ENCODE data around the gene CHD9. TPM values are rescaled to one million over a fixed set of nuclear protein-coding genes. Genes with fewer than 3 reads are reported as not detected.

Gene CHD9
- total RNA-seq, 4 donors from 2014 or later = 37.4 to 112 (median 64.4) TPM

DNA sequence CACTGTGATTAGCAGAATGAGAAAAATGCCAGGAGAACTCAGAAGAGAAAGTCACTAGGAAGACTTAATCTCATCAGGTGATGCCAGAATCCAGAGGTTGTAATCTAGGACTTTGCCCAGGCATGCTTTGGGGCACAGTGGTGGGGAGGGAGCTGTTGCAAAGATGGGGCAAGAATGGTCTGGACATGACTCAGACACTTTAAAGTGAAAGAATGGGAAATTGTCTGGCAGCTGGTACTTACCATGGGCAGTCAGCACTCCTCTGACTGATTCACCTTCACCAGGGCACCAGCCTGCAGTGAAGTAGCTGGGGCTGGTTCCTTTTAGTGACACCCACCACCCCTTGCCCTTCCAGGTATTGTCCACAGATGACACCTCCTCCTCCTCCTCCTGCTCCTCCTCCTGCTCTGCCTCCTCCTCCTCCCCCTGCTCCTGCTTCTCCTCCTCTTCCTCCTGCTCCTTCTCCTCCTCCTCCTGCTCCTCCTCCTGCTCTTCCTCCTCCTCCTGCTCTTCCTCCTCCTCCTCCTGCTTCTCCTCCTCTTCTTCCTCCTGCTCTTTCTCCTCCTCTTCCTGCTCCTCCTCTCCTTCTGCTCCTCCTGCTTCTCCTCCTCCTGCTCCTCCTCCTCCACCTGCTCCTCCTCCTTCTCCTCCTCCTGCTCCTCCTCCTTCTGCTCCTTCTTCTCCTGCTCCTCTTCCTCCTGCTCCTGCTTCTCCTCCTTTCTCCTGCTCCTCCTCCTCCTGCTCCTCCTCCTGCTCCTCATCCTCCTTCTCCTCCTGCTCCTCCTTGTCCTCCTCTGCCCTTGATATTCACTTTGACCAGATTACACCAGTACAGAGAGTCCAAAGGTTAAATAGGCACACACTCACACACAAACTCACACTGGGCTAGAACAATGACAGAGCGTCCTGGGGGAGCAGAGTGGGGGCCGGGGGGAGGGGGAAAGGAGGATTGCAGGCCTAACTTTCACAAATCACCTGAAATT lies 2.0 kb upstream of the CHD9 start, which contains the start of gene CHD9NB:
CHD9NB (minus strand) TSS at position 379 of the 983 bp plus-strand sequence. CDS start 8,739 bp downstream, outside the sequence.
- 71% methylated on average over 2 of the region's 2 CpGs; no CpG with 5 or more reads in 1 of the 2 donors for WGBS, 2 donors (ENCODE audit: low coverage in 1 of 2)
- in situ Hi-C loops (cut with MboI; ENCODE audit: low pct_ligation_motif_present in 1 of 4, low pct_unique_long_range_greater_than_20kb in 1 of 4, low sequenced_read_pairs in 3 of 4) = loop anchor here (10.0 to 25.0 kb wide), 4 partner anchors 92 to 159 kb away; no protein-coding TSS in a partner anchor
- Histone ChIP-seq H3K36me3 (no peaks in the 10 kb centered on the region), H3K27me3 (no peaks in the 10 kb centered on the region), H3K4me1 (peaks cover 22 to 52% (median 40%) of the 10 kb centered on the region in 4 donors), H3K4me3 (peak within 1 kb of the TSS in 1 of 4 donors; percentile 18), H3K9me3 (no peaks in the 10 kb centered on the region), H3K27ac (peak within 1 kb of the TSS; percentile 59 to 87 (median 64))
- intact Hi-C loops (cut with DNase I; ENCODE audit: low total_unique reads) = no loop called here
- TF ChIP-seq EP300 (IDR thresholded peaks at IDR 0.05; ENCODE audit: low read depth) (no peak), CTCF (IDR thresholded peaks at IDR 0.05) (no peak), POLR2AphosphoS5 (IDR thresholded peaks at IDR 0.05) (peak in 2 of 3 donors; percentile 40 to 70), POLR2A (IDR thresholded peaks at IDR 0.05) (no peak)
- peak; percentile 75 for DNase-seq

DNA sequence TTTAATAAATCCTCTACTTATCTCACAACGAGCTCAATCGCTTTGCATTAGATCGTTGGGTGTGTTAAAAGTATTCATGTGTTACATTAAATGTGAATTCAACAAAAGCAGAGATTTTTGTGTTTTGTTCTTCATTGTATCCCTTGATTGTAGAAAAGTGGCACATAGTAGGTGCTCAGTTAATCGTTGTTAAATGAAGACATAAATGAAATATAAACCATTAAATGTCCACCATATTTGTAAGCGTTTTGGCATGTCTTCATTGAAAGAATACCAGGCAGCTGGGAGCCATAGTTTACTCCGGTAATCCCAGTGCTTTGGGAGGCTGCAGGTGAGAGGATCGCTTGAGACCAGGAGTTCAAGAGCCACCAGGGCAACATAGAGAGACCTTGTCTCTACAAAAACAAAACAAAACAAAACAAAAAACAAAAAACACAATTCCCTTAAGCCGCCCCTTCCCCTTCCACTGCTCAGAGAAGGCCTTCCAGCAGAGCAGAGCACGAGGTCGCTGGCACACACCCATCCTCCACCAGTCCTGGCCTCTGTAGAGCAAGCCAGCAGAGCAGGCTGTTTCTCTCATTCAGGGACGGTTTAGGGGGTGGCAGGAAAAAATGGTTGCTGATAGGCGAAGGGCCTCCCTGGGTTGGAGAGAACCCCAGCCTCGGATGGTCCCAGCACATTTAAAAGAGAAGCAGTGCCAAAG lies 673 bp upstream of the CHD9 start:
- TF ChIP-seq EP300 (IDR thresholded peaks at IDR 0.05; ENCODE audit: low read depth) (no peak), CTCF (IDR thresholded peaks at IDR 0.05) (no peak), POLR2A (IDR thresholded peaks at IDR 0.05) (no peak), POLR2AphosphoS5 (IDR thresholded peaks at IDR 0.05) (no peak)
- H3K9me3 ChIP-seq = no peaks in the 10 kb centered on the region
- H3K36me3 ChIP-seq = no peaks in the 10 kb centered on the region
- H3K4me1 ChIP-seq = peaks cover 22 to 48% (median 33%) of the 10 kb centered on the region in 4 donors
- DNase-seq = peak; percentile 52
- H3K27me3 ChIP-seq = no peaks in the 10 kb centered on the region
- WGBS, 2 donors (ENCODE audit: low coverage in 1 of 2) = 46 to 52% methylated on average over 13 of the region's 13 CpGs
- peak overlapping the region in 3 of 4 donors; percentile 43 to 72 (median 62) for H3K4me3 ChIP-seq
- in situ Hi-C loops (cut with MboI; ENCODE audit: low pct_ligation_motif_present in 1 of 4, low pct_unique_long_range_greater_than_20kb in 1 of 4, low sequenced_read_pairs in 3 of 4) = loop anchor here (10.0 to 25.0 kb wide), 4 partner anchors 91 to 158 kb away; no protein-coding TSS in a partner anchor
- H3K27ac ChIP-seq = peak overlapping the region; percentile 87 to 97 (median 94)
- intact Hi-C loops (cut with DNase I; ENCODE audit: low total_unique reads) = loop anchor here (2.0 kb wide), 1 partner anchor 77 kb away; no protein-coding TSS in a partner anchor

- Histone ChIP-seq H3K27ac (peak overlapping the region; percentile 87 to 97 (median 94)), H3K36me3 (no peaks in the 10 kb centered on the region), H3K27me3 (no peaks in the 10 kb centered on the region), H3K4me3 (peak overlapping the region; percentile 43 to 72 (median 60)), H3K9me3 (no peaks in the 10 kb centered on the region), H3K4me1 (peaks cover 21 to 48% (median 33%) of the 10 kb centered on the region in 4 donors)
- 10 to 42% methylated on average over 4 to 9 of the region's 10 CpGs for WGBS, 2 donors (ENCODE audit: low coverage in 1 of 2)
- in situ Hi-C loops (cut with MboI; ENCODE audit: low pct_ligation_motif_present in 1 of 4, low pct_unique_long_range_greater_than_20kb in 1 of 4, low sequenced_read_pairs in 3 of 4) (loop anchor here (10.0 to 25.0 kb wide), 4 partner anchors 89 to 157 kb away; no protein-coding TSS in a partner anchor), intact Hi-C loops (cut with DNase I; ENCODE audit: low total_unique reads) (loop anchor here (2.0 kb wide), 1 partner anchor 75 kb away; no protein-coding TSS in a partner anchor)
- peak; percentile 64 for DNase-seq
- TF ChIP-seq POLR2A (IDR thresholded peaks at IDR 0.05) (no peak), EP300 (IDR thresholded peaks at IDR 0.05; ENCODE audit: low read depth) (no peak), POLR2AphosphoS5 (IDR thresholded peaks at IDR 0.05) (peak in 1 of 3 donors; percentile 53), CTCF (IDR thresholded peaks at IDR 0.05) (no peak)
These were observed 975 bp downstream of the CHD9 start for GRCh38 chr16:53055541-53056391.
